Sigmoid colon (tissue), 4 donors: ENCODE measurements around the gene MCC.

Experiments
- CTCF ChIP-seq, 4 experiments: fragments of 450-650 bp in 3 of 4; fragments of 200-600 bp in 1 of 4; IDR thresholded peaks; one replicate each; pipeline ENCODE4 v1.5.1; 2016 to 2019; ENCODE audit warnings: antibody characterized with exemption in 4 of 4, mild to moderate bottlenecking in 3 of 4, moderate library complexity in 2 of 4
- POLR2A ChIP-seq, 2 donors: fragments of 450-650 bp; IDR thresholded peaks; one replicate each; pipeline ENCODE4 v1.6.1; 2016; ENCODE audit warnings: antibody characterized with exemption in 2 of 2, mild to moderate bottlenecking in 2 of 2, moderate library complexity in 2 of 2
- POLR2AphosphoS5 ChIP-seq, 4 donors: sonication (generic); formaldehyde crosslinking; IDR thresholded peaks; one replicate each; pipeline ENCODE4 v1.6.1; 2017; ENCODE audit warnings: antibody characterized with exemption in 4 of 4

- no peak for TF ChIP-seq CTCF (IDR thresholded peaks at IDR 0.05)
- TF ChIP-seq POLR2A (IDR thresholded peaks at IDR 0.05): no peak
- TF ChIP-seq POLR2AphosphoS5 (IDR thresholded peaks at IDR 0.05): no peak
Measured at GRCh38 chr5:113063927-113064326, 424.3 kb downstream of the MCC start.
